ENCODE results near the gene CFAP300.

The CFAP300 gene

GRCh38 chr11:102079625-102080024, 32.4 kb downstream of the CFAP300 start:
- DNase-seq, result no peak

- no peak for DNase-seq
These were observed 34.1 kb downstream of the CFAP300 start for GRCh38 chr11:102081313-102081712.

DNA sequence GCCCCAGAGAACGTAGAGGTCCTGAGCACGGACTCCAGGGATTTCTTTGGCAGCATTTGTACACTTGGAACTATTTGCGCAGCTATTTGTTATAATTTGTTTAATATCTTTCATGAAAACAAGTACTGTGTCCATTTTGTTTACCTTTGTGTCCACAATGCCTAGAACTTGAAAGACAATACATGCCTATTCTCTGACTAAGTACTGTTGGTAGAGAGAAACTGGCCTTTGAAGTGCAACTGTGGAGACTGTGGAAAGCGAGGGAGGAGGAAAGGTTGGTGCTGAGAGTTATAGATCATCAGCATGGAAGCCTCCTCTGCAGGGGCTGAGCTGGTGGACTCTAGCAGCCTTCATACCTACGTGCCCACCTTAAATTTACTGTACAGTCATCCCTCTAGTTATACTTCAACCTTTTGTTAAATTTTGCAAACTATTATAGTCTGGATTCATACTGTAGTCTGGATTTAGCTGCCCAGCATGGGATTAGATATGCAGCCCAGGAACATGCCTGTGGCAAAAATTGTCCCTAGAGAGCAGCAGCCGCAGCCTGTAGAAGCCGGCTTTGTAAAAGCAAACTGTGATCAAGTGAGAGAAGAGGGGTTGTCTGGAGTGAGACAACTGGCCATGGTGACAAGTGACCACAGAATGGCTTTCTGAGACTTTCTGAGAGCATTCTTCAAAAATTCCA, 38.8 kb downstream of the CFAP300 start:
- no peak for DNase-seq

GRCh38 chr11:102097186-102097585, 49.9 kb downstream of the CFAP300 start:
- no peak for DNase-seq

DNA sequence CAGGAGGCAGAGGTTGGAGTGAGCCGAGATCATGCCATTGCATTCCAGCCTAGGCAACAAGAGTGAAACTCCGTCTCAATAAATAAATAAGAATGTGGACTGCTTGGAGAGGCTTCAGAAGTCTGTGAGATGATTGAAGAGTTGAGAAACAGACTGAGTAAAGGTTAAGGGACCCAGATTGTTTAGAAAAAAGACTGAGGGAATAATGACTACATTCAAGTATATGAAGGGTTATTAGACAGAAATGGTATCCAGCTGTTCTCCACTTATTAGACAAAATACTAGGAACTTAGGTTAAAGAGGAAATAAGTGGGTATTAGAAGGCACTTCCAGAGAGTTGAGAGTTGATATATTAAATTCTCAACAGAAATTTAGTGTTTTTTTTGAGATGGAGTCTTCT, 52.5 kb downstream of the CFAP300 start:
- DNase-seq, result no peak

GRCh38 chr11:102108734-102109440, 61.6 kb downstream of the CFAP300 start:
- no peak for DNase-seq

GRCh38 chr11:102109896-102110760, 62.9 kb downstream of the CFAP300 start, which contains the start of gene YAP1:
TSS of gene YAP1 (plus strand) at chr11:102110447. CDS start at chr11:102110849, 402 bp downstream.
- DNase-seq, result peak; percentile 20 to 39

- no peak for DNase-seq
These were observed 63.4 kb downstream of the CFAP300 start for GRCh38 chr11:102110761-102111010.

DNA sequence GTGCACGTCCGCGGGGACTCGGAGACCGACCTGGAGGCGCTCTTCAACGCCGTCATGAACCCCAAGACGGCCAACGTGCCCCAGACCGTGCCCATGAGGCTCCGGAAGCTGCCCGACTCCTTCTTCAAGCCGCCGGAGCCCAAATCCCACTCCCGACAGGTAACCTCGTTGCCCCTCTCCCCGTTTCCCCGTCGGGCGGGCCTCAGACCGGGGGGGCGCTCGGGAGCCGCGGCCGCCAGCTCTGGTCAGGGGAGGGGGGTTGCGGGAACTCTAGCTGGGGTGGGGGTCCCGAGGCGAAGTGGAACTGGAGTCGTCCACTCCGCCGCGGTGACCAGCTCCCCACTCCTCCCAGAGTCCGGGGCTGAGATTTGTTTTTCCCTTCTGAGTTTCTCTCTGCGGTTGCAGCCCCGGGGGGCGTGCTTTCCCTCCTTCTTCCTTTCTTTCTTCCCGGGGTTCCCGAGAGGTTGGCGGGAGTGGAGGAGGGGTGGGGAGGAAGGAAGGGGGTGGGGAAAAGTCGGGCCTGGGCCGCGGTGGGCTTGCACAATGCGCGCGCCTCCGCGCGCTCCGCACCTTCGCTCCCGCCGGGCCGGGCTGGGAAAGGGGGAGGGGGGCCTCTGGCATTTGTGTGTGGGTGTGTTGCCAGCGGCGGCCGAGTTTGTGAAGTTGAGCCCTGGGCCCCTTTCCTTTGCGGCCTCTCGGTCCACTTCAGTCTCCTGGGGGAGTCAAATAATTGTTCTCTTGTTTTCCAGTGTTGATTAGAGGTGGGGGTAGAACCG, 64.0 kb downstream of the CFAP300 start:
- DNase-seq, result no peak

- no peak for DNase-seq
These were observed 64.7 kb downstream of the CFAP300 start for GRCh38 chr11:102111787-102112508.

DNA sequence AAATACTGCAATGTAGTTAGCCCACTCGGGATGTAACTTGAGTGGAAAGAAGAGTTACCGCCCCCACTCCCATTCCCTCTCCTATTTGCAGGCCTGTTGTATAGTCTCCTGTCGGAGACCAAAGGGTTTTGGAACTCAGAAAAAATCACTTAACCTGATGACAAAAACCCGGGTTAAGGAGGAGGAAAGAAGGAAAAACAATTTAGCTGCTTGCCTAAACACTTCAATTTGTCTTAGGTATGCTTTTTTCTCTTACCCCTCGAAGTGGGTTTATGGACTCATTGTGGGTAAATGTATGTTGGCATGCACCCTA, 65.2 kb downstream of the CFAP300 start:
- no peak for DNase-seq

- no peak for DNase-seq
These were observed 66.8 kb downstream of the CFAP300 start for GRCh38 chr11:102114032-102114431.

GRCh38 chr11:102115557-102115956, 68.3 kb downstream of the CFAP300 start:
- DNase-seq, result no peak

DNA sequence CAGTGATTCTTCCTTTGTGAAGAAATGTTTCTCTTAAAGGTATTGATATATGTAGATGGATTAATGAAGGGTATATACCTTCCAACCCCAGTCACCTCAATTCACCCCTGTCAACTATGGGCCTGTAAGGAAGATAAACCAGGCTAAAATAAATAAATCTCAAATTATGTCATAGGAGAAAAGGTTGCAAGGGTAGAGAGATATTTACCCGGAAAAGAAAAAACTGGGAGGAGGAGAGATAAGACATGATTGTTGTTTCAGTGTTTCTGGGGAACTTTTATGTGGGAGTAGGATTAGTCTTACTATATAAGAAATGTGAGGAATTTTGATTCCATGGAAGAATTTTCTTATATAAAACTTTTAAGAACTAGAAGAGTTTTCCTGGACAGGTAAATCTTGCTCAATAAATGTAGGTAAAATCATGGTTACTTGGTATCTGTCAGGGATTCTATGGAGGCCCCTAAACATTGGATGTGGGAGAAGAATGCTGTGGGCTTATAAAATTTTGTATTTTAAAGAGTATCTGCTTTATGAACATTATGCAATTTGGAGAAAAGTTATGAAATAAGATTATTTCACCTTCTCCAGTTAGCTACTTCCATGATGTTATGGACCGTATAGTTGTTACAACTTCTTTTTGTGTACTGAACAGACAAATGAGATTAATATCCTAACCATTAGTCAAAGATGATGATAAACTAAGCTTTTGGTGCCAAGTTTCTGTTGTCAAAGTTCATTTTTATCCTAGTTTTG, 69.4 kb downstream of the CFAP300 start:
- no peak for DNase-seq

DNA sequence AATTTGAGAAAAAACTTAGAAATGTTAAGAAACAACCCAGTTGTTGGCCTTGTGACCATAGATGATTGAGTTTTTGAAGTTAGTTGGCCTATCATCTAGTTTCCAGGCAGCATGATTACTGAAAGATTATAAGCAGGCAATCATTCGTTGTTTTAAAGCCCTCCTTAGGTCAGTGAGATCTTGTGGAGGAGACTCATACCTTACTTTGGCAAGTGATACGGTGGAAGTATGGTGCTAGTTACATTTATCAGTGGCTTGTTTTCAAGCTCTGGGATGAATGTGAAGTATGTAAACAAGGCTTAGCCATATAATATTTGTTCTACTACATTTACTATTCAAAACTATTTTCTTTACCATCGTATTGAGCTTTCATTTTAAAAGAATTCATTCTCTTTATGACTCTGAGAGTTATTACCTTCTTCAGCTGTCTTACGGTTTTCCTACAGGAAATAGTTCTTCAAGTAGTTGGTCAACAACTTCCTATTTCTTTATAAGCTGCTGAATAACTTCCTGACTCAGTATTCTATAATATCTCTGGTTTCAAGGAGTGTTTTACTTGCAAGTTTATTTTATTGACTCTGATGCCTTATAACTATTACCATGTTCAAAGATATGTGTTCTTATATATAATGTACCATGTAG, 70.4 kb downstream of the CFAP300 start:
- DNase-seq, result no peak

GRCh38 chr11:102118937-102119336, 71.7 kb downstream of the CFAP300 start:
- DNase-seq, result no peak

GRCh38 chr11:102119997-102120396, 72.8 kb downstream of the CFAP300 start:
- no peak for DNase-seq

- DNase-seq, result no peak
These were observed 73.3 kb downstream of the CFAP300 start for GRCh38 chr11:102120437-102120973.

GRCh38 chr11:102121329-102121728, 74.1 kb downstream of the CFAP300 start:
- no peak for DNase-seq
